ENCODE measurements around the gene CNTNAP5.

DNA sequence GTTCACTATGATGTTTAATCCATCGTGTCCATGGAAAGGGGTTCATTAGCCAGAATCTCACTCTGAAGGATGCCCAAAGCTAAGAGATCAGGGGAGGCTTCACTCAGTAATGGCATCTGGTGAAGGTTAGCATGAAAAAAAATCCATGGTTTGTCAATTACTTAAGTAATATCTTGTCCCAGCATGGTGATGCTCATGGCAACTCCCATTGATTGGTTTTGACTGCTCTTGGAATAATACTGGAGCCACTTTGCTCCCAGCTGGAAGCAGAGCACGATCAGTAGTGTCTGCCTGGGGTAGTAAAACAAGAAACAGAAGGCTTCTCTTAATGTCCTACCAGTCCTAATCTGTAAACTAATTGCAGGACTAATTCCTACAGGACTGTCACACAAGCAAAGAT is 799.4 kb downstream of the CNTNAP5 start:
- TF ChIP-seq CTCF (IDR thresholded peaks at IDR 0.05) (no peak), POLR2A (IDR thresholded peaks at IDR 0.05) (no peak)
